Measurements from ENCODE around the gene SLC35B2. TPM values are rescaled to one million over a fixed set of nuclear protein-coding genes. Genes with fewer than 3 reads are reported as not detected.

SLC35B2 gene
- total and polyA plus RNA-seq, 9 of the 15 experiments (the other 6 are each of a cell fraction or from before 2014, with no cell fraction given): 14.5 to 59.1 (median 47.1) TPM

DNA sequence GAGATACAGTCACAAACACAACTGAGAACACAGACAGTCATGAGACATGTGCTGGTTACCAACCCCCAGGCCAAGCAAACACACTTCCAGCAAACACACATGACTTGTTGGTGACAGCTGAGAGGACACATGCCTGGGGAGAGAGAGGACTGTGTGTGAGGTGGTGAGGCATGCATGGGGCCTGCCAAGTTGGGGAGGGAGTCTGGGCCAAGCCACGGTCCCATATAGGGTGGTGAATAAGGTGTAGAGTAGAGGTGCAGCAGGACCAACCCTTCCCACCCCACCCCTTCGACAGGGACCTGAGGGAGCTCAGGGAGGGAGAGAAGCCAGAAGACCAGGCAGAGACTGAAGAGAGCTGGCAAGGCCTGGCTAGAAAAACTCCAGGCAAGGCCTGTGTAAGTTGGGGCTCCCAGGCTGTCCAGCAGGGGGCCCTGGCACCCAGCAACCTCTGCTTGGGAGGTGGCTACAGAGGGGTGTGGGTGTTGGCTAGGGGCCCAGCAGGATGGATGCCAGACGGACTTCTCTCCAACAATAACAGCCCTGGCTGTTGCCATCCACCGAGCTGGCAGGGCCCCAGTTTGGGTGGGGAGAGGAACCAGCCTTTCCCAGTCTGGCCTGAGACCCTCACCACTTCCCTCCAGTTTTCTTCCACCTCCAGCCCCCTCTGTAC, 35.9 kb downstream of the SLC35B2 start (continued):
- no peak for TF ChIP-seq CCAR2 (IDR thresholded peaks at IDR 0.05; ENCODE audit: low read depth, low read length)
- TF ChIP-seq KHSRP (IDR thresholded peaks at IDR 0.05): no peak
- TF ChIP-seq, protein P1, sequence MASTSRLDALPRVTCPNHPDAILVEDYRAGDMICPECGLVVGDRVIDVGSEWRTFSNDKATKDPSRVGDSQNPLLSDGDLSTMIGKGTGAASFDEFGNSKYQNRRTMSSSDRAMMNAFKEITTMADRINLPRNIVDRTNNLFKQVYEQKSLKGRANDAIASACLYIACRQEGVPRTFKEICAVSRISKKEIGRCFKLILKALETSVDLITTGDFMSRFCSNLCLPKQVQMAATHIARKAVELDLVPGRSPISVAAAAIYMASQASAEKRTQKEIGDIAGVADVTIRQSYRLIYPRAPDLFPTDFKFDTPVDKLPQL (IDR thresholded peaks at IDR 0.05; ENCODE audit: extremely low read depth, insufficient read length): no peak
- TF ChIP-seq ZNF217 (CRISPR knock-in tag; IDR thresholded peaks at IDR 0.05): no peak
- TF ChIP-seq STAG1 (CRISPR knock-in tag; IDR thresholded peaks at IDR 0.05; ENCODE audit: borderline replicate concordance): no peak
- no peak for TF ChIP-seq ZNF12 (CRISPR knock-in tag; IDR thresholded peaks at IDR 0.05)
- TF ChIP-seq, protein P2, sequence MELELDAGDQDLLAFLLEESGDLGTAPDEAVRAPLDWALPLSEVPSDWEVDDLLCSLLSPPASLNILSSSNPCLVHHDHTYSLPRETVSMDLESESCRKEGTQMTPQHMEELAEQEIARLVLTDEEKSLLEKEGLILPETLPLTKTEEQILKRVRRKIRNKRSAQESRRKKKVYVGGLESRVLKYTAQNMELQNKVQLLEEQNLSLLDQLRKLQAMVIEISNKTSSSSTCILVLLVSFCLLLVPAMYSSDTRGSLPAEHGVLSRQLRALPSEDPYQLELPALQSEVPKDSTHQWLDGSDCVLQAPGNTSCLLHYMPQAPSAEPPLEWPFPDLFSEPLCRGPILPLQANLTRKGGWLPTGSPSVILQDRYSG (tag; conservative IDR thresholded peaks at IDR 0.05; ENCODE audit: low read depth): no peak
- TF ChIP-seq, protein P3, sequence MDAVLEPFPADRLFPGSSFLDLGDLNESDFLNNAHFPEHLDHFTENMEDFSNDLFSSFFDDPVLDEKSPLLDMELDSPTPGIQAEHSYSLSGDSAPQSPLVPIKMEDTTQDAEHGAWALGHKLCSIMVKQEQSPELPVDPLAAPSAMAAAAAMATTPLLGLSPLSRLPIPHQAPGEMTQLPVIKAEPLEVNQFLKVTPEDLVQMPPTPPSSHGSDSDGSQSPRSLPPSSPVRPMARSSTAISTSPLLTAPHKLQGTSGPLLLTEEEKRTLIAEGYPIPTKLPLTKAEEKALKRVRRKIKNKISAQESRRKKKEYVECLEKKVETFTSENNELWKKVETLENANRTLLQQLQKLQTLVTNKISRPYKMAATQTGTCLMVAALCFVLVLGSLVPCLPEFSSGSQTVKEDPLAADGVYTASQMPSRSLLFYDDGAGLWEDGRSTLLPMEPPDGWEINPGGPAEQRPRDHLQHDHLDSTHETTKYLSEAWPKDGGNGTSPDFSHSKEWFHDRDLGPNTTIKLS (IDR thresholded peaks at IDR 0.05; ENCODE audit: borderline replicate concordance, low read depth): no peak
- TF ChIP-seq NCOA1 (IDR thresholded peaks at IDR 0.05; ENCODE audit: low read depth): no peak
- TF ChIP-seq ZNF76 (CRISPR knock-in tag; IDR thresholded peaks at IDR 0.05; ENCODE audit: borderline replicate concordance): no peak
- no peak for TF ChIP-seq ZNF274 (IDR thresholded peaks at IDR 0.05; ENCODE audit: borderline replicate concordance, low read depth, low read length)
- no peak for TF ChIP-seq ZNF696 (CRISPR knock-in tag; conservative IDR thresholded peaks at IDR 0.05)
- TF ChIP-seq TFAM (CRISPR knock-in tag; conservative IDR thresholded peaks at IDR 0.05): no peak
- TF ChIP-seq MXI1 (IDR thresholded peaks at IDR 0.05; ENCODE audit: low read depth, low read length): no peak
- no peak for TF ChIP-seq ZNF3 (CRISPR knock-in tag; IDR thresholded peaks at IDR 0.05)
- TF ChIP-seq TBL1XR1 (IDR thresholded peaks at IDR 0.05; ENCODE audit: low read length in 2 of 2): no peak
- TF ChIP-seq, protein P4, sequence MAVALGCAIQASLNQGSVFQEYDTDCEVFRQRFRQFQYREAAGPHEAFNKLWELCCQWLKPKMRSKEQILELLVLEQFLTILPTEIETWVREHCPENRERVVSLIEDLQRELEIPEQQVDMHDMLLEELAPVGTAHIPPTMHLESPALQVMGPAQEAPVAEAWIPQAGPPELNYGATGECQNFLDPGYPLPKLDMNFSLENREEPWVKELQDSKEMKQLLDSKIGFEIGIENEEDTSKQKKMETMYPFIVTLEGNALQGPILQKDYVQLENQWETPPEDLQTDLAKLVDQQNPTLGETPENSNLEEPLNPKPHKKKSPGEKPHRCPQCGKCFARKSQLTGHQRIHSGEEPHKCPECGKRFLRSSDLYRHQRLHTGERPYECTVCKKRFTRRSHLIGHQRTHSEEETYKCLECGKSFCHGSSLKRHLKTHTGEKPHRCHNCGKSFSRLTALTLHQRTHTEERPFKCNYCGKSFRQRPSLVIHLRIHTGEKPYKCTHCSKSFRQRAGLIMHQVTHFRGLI (CRISPR knock-in tag; IDR thresholded peaks at IDR 0.05): no peak
- TF ChIP-seq THRAP3 (IDR thresholded peaks at IDR 0.05; ENCODE audit: borderline replicate concordance): no peak
- TF ChIP-seq, protein P5, sequence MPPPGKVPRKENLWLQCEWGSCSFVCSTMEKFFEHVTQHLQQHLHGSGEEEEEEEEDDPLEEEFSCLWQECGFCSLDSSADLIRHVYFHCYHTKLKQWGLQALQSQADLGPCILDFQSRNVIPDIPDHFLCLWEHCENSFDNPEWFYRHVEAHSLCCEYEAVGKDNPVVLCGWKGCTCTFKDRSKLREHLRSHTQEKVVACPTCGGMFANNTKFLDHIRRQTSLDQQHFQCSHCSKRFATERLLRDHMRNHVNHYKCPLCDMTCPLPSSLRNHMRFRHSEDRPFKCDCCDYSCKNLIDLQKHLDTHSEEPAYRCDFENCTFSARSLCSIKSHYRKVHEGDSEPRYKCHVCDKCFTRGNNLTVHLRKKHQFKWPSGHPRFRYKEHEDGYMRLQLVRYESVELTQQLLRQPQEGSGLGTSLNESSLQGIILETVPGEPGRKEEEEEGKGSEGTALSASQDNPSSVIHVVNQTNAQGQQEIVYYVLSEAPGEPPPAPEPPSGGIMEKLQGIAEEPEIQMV (tag; conservative IDR thresholded peaks at IDR 0.05; ENCODE audit: low read depth): no peak
- TF ChIP-seq YBX1 (IDR thresholded peaks at IDR 0.05): no peak
- no peak for TF ChIP-seq DIDO1 (tag; IDR thresholded peaks at IDR 0.05; ENCODE audit: low read depth)
- no peak for TF ChIP-seq PRPF4 (IDR thresholded peaks at IDR 0.05; ENCODE audit: insufficient read depth, low read depth, low read length, poor library complexity, severe bottlenecking)

Data from K562 (cell line).